Measurements from ENCODE around the gene CDC45.
"Not testable (repeated sequence)": the region's sequence is repeated elsewhere in the genome, so short reads cannot be mapped to it uniquely, and the experiment has no call there.

The CDC45 gene

GRCh38 chr22:19479355-19480172 is at the start of gene CDC45:
Gene CDC45, plus strand, starts transcription at chr22:19479920. Its CDS starts 49 bp downstream, at chr22:19479969.
- peak; percentile 99 for DNase-seq (ENCODE audit: low read depth)

DNA sequence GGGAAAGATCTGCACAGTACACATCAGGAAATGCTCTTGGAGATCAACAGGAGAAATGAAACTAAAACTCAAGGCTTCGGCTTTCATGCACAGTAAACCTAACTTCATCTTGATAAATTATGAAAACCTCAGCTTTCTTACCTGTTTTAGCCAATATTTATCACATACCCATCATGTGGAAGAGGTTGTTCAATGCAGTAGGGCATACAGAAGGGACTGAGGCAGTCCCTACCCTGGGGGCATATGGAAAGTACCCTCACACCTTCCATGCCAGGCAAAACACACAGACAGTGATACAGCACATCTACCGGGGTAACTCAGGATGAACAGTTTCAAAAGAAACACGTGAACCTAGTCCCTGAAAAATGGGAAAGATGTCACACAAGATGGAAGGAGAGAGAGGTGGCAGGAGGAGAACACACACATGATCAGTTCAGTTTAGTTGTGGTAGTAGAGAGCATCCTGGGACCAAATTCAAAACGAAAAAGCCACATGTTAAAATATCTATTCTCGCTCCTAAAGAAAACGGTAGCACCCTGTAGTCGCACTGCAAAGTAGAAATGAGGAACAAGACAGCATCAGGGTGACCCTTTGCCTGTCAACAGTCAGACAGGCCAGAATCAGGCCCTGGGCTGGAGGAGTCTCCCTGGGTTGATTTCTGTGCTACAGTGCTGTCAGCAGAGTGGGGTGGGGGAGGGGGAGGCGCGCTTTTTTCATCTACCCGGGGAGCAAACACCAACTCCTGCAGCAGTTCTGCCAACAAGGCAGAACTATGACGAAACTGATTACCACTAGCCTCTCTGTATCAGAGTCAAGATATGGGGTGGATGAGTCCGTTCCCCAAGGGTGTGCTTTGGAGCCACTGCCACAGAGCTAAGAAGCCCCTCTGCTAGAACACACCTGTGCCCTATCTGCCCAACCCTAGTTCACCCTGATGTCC is 49.5 kb upstream of the CDC45 start:
- DNase-seq (ENCODE audit: low read depth) = peak; percentile 49

- DNase-seq (ENCODE audit: low read depth) = no peak
These were observed 48.7 kb upstream of the CDC45 start for GRCh38 chr22:19430890-19431541.

DNA sequence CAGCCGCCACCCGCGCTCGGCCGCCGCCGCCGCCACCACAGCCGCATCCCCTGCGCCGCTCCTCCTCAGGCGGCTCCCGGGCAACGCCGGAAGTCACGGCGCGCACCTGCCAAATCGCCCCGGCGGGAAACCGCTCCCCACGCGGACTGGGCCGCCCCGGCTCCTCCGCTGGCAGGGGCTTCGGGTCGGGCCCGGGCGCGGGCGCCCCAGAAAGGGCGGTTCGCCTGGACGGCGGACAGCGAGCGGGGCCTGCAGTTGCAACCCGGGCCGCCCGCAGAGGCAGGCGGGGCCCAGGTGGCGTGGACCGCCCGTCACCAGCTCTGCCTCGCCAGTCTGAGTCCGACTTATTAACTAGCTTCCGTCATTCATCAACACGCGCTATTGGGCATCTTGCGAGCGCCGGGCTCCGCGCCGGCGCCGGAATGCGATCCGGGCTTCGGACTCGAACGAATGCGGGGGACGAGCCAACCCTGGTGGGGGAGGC is 48.0 kb upstream of the CDC45 start, which contains the start of gene HIRA:
TSS of gene HIRA (minus strand) at position 85 of the 484 bp plus-strand sequence. CDS start 257 bp downstream, outside the sequence.
- peak; percentile 48 for DNase-seq (ENCODE audit: low read depth)

- peak; percentile 90 for DNase-seq (ENCODE audit: low read depth)
These were observed 47.4 kb upstream of the CDC45 start, which contains the start of gene MRPL40 for GRCh38 chr22:19432133-19432851. Gene MRPL40, plus strand, starts transcription at chr22:19432545. Its CDS starts 10 bp downstream, at chr22:19432555.

DNA sequence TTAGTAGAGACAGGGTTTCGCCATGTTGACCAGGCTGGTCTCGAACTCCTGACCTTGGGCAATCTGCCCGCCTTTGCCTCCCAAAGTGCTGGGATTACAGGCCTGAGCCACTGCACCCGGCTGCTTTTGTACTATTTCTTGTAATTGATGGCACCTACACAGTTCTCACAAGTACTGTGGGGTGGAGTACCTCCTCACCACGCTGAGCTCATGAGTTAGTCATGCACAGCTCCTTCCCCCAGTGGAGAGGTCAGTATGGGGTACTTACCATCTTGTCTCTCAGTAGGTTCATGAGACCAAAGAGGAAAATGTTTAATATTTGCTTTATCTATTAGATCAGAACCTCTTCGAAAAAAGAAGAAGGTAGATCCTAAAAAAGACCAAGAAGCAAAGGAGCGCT is 45.3 kb upstream of the CDC45 start:
- DNase-seq (ENCODE audit: low read depth) = no peak

DNA sequence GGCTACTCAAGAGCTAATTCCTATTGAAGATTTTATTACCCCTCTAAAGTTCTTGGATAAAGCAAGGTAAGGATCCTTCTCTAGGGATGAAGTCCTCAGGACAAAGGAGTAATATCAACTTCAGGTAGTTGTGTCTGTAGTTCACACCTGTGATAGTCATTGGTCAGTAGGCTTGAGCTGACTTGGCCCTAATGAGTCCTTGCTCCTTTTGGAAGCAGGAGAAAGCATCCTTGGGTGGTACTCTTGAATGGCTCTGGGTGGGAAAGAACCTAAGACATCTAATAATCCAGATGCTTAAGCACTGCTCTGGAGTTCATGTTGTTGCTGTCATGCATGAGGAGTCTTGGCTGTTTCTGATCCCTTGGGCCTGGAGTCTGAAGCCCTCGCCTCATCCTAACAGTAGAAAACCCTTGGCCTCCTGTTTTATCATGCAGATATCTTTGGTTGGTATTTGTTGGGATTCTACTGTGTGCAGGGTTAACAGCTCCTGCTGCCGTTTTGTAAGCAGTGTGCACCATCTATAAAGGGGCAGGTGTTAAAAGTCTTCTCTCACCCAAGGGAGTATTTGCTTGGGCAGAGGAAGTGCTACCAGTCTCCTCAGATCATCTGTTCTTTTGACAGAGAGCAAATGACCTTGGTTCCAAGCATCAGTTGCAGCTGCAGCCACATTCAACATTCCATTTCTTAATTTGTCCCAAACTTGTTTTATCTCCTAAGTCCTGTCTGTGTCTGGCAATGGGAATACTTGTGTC is 44.7 kb upstream of the CDC45 start:
- DNase-seq (ENCODE audit: low read depth) = no peak

DNA sequence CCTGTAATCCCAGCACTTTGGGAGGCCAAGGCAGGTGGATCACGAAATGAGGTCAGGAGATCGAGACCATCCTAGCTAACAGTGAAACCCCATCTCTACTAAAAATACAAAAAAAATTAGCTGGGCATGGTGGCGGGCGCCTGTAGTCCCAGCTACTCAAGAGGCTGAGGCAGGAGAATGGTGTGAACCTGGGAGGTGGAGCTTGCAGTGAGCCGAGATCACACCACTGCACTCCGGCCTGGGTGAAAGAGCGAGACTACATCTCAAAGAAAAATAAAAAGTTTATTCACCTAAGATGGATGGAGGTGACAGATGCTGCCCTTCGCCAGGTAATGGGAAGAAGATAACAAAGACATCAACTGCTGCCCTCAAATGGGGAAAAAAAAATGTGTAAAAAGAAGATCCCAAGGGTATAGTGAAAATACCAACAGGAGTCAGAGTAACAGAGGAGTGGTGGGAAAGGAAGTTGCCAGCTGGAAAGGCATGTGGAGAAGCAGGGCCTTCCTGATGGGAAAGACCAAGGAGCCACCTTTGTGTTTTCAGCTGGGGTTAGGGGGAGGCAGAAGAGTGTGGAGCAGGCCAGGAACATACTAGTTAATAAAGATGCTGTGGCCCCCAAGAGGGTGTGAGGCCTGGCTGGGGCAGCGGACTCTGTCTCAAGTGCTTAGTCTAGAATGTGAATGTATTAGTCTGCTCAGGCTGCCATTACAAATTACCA is 43.1 kb upstream of the CDC45 start:
- not testable (repeated sequence) for DNase-seq (ENCODE audit: low read depth)

DNA sequence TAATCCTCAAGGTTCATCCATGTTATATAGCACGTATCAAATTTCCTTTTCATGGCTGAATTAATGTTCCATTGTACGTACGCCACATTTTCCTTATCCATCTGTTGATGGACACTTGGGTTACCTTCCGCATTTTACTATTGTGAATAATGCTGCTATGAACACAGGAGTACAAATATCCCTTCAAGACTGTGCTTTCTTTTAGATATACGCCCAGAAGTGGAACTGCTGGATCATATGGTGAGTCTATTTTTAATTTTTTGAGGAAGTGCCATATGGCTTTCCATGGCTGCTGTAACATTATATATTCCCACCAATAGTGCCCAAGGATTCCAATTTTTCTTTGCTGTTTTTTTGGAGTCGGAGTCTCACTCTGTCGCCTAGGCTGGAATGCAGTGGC is 41.4 kb upstream of the CDC45 start:
- DNase-seq (ENCODE audit: low read depth) = no peak

- no peak for DNase-seq (ENCODE audit: low read depth)
These were observed 39.1 kb upstream of the CDC45 start for GRCh38 chr22:19440411-19441195.

DNA sequence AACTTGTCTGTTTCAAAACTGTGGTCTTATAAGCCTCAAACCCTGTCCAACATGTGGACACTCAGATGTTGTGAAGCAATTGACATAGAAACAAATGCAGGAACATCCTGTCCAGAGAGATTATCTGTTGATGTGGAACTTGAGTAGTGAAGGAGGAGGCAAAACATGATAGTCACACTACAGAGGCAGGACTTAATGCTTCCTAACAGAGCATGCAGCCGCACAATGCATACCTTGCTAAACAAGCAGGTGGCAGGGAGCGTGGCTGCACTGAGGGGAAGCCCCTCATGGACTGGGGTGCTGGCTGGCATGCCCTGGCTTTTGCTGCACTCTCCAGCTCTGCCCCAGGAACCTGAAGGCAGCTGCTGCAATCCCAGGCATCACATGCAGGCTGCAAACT is 37.6 kb upstream of the CDC45 start:
- no peak for DNase-seq (ENCODE audit: low read depth)

- no peak for DNase-seq (ENCODE audit: low read depth)
These were observed 36.0 kb upstream of the CDC45 start for GRCh38 chr22:19443544-19444211.

DNA sequence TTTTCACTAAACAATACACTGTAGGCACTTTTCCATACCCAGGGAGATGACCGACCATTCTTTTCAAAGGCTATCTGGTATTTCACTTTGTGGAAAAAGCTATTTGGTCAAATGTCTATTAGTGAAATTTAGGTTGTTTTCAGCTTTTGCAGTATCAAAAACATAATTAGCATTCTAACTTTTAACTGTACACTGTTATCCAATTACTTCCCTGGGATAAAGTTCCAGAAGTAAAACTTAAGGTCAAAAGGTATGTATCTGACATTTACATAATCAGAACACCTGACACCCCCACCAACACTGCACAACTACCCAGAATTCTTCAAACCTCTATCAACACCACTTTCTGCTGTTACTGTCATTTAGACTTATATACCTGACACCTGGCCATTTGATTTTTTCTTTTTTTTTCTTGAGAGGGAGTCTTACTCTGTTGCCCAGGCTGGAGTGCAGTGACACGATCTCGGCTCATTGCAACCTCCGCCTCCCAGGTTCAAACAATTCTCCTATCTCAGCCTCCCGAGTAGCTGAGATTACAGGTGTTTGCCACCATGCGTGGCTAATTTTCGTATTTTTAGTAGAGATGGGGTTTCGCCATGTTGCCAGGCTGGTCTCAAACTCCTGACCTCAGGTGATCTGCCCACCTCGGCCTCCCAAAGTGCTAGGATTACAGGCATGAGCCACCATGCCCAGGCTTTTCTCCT is 34.3 kb upstream of the CDC45 start:
- DNase-seq (ENCODE audit: low read depth) = not testable (repeated sequence)

- no peak for DNase-seq (ENCODE audit: low read depth)
These were observed 33.0 kb upstream of the CDC45 start for GRCh38 chr22:19446603-19447329.

GRCh38 chr22:19447330-19448075 is 32.2 kb upstream of the CDC45 start, which contains the start of gene C22orf39:
Gene C22orf39, minus strand, starts transcription at chr22:19447711. Its CDS starts 23 bp downstream, at chr22:19447688.
- peak; percentile 88 for DNase-seq (ENCODE audit: low read depth)

- no peak for DNase-seq (ENCODE audit: low read depth)
These were observed 31.6 kb upstream of the CDC45 start for GRCh38 chr22:19448076-19448607.
